ENCODE data around the gene ACOT6. TPM values are rescaled to one million over a fixed set of nuclear protein-coding genes. Genes with fewer than 3 reads are reported as not detected.

The ACOT6 gene
- total and polyA plus RNA-seq, 2 donors (not counting 3 experiments of a cell fraction or from before 2014, with no cell fraction given), result not detected

DNA sequence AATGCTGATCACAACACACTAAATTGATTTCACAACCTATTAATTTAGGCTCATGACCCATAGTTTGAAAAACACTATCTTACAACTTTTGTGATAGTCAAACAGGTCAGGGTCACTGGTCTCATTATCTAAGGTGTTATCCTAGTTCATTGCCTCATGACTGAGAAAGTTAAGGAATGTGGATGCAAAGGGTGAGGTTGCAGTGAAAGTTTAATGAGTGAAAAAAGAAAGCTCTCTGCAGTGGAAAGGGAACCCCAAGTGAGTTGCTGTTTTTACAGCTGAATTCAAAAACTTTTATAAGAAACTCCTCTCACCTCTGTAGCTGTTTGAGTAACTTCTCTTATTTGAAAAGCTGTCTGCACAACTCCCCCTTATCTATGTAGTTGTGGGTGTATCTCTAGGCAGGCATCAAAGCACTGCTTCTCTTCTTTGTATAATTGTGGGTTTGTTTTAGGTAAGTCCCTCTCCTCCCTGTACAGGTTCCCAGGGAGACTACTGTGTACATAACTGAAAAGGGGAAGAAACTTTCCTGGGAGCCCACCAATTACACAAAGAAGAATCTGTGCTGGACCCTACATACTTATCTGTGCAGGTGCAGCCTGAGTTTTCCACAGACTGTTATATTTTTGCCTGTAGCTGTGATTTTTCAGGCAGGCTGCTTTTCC lies 51.4 kb downstream of the ACOT6 start:
- dilution Hi-C loops (cut with MboI; ENCODE audit: extremely low pct_ligation_motif_present, low sequenced_read_pairs), result no loop called here
- TF ChIP-seq, protein P1, sequence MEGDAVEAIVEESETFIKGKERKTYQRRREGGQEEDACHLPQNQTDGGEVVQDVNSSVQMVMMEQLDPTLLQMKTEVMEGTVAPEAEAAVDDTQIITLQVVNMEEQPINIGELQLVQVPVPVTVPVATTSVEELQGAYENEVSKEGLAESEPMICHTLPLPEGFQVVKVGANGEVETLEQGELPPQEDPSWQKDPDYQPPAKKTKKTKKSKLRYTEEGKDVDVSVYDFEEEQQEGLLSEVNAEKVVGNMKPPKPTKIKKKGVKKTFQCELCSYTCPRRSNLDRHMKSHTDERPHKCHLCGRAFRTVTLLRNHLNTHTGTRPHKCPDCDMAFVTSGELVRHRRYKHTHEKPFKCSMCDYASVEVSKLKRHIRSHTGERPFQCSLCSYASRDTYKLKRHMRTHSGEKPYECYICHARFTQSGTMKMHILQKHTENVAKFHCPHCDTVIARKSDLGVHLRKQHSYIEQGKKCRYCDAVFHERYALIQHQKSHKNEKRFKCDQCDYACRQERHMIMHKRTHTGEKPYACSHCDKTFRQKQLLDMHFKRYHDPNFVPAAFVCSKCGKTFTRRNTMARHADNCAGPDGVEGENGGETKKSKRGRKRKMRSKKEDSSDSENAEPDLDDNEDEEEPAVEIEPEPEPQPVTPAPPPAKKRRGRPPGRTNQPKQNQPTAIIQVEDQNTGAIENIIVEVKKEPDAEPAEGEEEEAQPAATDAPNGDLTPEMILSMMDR (IDR thresholded peaks at IDR 0.05; ENCODE audit: extremely low read depth in 1 of 2, insufficient read depth in 1 of 2, low read depth in 1 of 2, low read length in 2 of 2), result no peak
- no peak for TF ChIP-seq POLR2AphosphoS5 (IDR thresholded peaks at IDR 0.05; ENCODE audit: insufficient read depth, low read depth, low read length)
- no peak for TF ChIP-seq GATA2 (IDR thresholded peaks at IDR 0.05; ENCODE audit: insufficient read depth, insufficient read length, low read depth, low read length)
- TF ChIP-seq MYC (IDR thresholded peaks at IDR 0.05; ENCODE audit: low read depth, low read length), result no peak
- no peak for TF ChIP-seq POLR2A (IDR thresholded peaks at IDR 0.05; ENCODE audit: low read depth, low read length)
- TF ChIP-seq, protein P2, sequence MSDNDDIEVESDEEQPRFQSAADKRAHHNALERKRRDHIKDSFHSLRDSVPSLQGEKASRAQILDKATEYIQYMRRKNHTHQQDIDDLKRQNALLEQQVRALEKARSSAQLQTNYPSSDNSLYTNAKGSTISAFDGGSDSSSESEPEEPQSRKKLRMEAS (IDR thresholded peaks at IDR 0.05; ENCODE audit: insufficient read depth, insufficient read length), result no peak
- no peak for TF ChIP-seq FOS (IDR thresholded peaks at IDR 0.05; ENCODE audit: borderline replicate concordance, insufficient read depth, low read length)
- no peak for TF ChIP-seq JUN (IDR thresholded peaks at IDR 0.05; ENCODE audit: borderline replicate concordance, insufficient read depth, insufficient read length, low read depth)
- no peak for TF ChIP-seq EZH2 (IDR thresholded peaks at IDR 0.05; ENCODE audit: borderline replicate concordance, low read depth, low read length, severe bottlenecking)
- Histone ChIP-seq H4K20me1 (replicated peaks; ENCODE audit: control insufficient read depth, extremely low read depth, insufficient read depth, low read length) (no peaks in the 10 kb centered on the region), H3K79me2 (ENCODE audit: control insufficient read depth, insufficient read depth, low read length) (no peaks in the 10 kb centered on the region), H3K27me3 (ENCODE audit: control insufficient read depth in 2 of 2, insufficient read depth in 2 of 2, low read length in 2 of 2) (no peaks in the 10 kb centered on the region), H3K9me1 (replicated peaks; ENCODE audit: control insufficient read depth, extremely low read depth, insufficient read depth, low read length) (no peaks in the 10 kb centered on the region), H3K36me3 (ENCODE audit: control insufficient read depth in 2 of 2, extremely low read depth in 1 of 2, insufficient read depth in 2 of 2, low read length in 2 of 2) (peaks cover 0 to 3% of the 10 kb centered on the region in 2 experiments), H3K27ac (ENCODE audit: insufficient read depth, low read depth, low read length) (no peak overlapping the region), H3K4me3 (replicated peaks in 1 of 3; ENCODE audit: insufficient read depth in 1 of 3, low read depth in 1 of 3, low read length in 3 of 3) (no peak overlapping the region), H3K9me3 (replicated peaks; ENCODE audit: control insufficient read depth, insufficient read depth, low read length) (no peaks in the 10 kb centered on the region), H3K9ac (replicated peaks; ENCODE audit: extremely low read depth, insufficient read depth, low read length) (no peak overlapping the region), H3K4me2 (ENCODE audit: insufficient read depth, low read length) (no peak overlapping the region), H3K4me1 (ENCODE audit: control insufficient read depth, extremely low read depth, insufficient read depth, low read length) (peaks cover 6% of the 10 kb centered on the region), H2AFZ (ENCODE audit: low read depth, low read length) (no peak overlapping the region)
- FAIRE-seq (no peak), DNase-seq (ENCODE audit: low read depth, low spot score) (no peak)
- intact Hi-C loops (cut with micrococcal nuclease), result no loop called here
- no TSS peak for BruUV-seq (replicated peaks)
- ChIA-PET POLR2A (no interaction called here), CTCF (interaction anchor here (0.7 to 1.3 kb wide), 2 partner anchors 16 to 27 kb away, joined by 3 to 4 read pairs; no protein-coding TSS in a partner anchor)

Data from endothelial cell of umbilical vein (primary cell).